ENCODE data around the gene PDE7B. TPM values are rescaled to one million over a fixed set of nuclear protein-coding genes. Genes with fewer than 3 reads are reported as not detected.

The PDE7B gene
- polyA plus RNA-seq, 1 donor (not counting 4 experiments of a cell fraction or from before 2014, with no cell fraction given): 0.01 TPM

DNA sequence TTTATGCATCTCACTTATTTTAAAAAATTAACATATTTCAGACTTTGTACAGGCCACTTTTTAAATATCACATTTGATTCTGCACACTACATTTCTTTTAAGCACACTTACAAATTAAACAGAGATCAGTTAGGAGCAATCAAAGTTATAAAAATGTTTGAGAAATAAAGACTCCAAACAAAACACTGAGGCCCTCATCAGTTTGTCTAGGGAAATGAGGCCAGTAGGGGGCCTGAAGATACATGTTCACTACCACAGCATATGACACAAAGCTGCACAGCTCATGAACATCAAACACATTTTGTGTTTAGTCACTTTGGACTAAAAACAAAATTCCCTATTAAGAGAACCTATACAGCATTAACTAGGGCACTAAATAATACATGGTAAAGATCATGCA is 180.5 kb downstream of the PDE7B start:
- H3K27ac ChIP-seq (ENCODE audit: control insufficient read depth, insufficient read depth, low read length): no peak overlapping the region
- H4K20me1 ChIP-seq (ENCODE audit: control insufficient read depth, extremely low read depth, insufficient read depth, low read length): no peaks in the 10 kb centered on the region
- DNase-seq (ENCODE audit: low read depth, low spot score) (no peak), FAIRE-seq (no peak)
- peaks cover 2% of the 10 kb centered on the region for H3K4me1 ChIP-seq (ENCODE audit: control insufficient read depth, extremely low read depth, insufficient read depth, low read length)
- H3K36me3 ChIP-seq (ENCODE audit: control insufficient read depth in 2 of 2, extremely low read depth in 1 of 2, insufficient read depth in 2 of 2, low read length in 2 of 2): no peaks in the 10 kb centered on the region
- no peak overlapping the region for H3K9ac ChIP-seq (ENCODE audit: control insufficient read depth, extremely low read depth, insufficient read depth, low read length)
- H3K4me3 ChIP-seq (ENCODE audit: control insufficient read depth in 2 of 3, extremely low read depth in 1 of 3, insufficient read depth in 2 of 3, low read depth in 1 of 3, low read length in 3 of 3): no peak overlapping the region
- no peaks in the 10 kb centered on the region for H3K27me3 ChIP-seq (ENCODE audit: control insufficient read depth, extremely low read depth, insufficient read depth, low read length)
- H3K9me3 ChIP-seq (ENCODE audit: control insufficient read depth, low read depth, low read length): no peaks in the 10 kb centered on the region
- H3K9me1 ChIP-seq (ENCODE audit: control insufficient read depth, extremely low read depth, insufficient read depth, low read length): no peaks in the 10 kb centered on the region
- no peaks in the 10 kb centered on the region for H3K79me2 ChIP-seq (ENCODE audit: control insufficient read depth, insufficient read depth, low read length)
- TF ChIP-seq, protein P1, sequence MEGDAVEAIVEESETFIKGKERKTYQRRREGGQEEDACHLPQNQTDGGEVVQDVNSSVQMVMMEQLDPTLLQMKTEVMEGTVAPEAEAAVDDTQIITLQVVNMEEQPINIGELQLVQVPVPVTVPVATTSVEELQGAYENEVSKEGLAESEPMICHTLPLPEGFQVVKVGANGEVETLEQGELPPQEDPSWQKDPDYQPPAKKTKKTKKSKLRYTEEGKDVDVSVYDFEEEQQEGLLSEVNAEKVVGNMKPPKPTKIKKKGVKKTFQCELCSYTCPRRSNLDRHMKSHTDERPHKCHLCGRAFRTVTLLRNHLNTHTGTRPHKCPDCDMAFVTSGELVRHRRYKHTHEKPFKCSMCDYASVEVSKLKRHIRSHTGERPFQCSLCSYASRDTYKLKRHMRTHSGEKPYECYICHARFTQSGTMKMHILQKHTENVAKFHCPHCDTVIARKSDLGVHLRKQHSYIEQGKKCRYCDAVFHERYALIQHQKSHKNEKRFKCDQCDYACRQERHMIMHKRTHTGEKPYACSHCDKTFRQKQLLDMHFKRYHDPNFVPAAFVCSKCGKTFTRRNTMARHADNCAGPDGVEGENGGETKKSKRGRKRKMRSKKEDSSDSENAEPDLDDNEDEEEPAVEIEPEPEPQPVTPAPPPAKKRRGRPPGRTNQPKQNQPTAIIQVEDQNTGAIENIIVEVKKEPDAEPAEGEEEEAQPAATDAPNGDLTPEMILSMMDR (optimal IDR thresholded peaks at IDR 0.05 in 1 of 3, IDR thresholded peaks at IDR 0.05 in 1 of 3, conservative IDR thresholded peaks at IDR 0.05 in 1 of 3; ENCODE audit: extremely low read depth in 1 of 3, insufficient read depth in 2 of 3, low read length in 3 of 3): peak; percentile 46 to 58 (median 46)
- no peak for TF ChIP-seq EZH2 (IDR thresholded peaks at IDR 0.05; ENCODE audit: low read length)
- H2AFZ ChIP-seq (ENCODE audit: control insufficient read depth, low read length): no peak overlapping the region
- dilution Hi-C loops (cut with MboI; ENCODE audit: extremely low pct_ligation_motif_present, low sequenced_read_pairs): no loop called here
- no peak overlapping the region for H3K4me2 ChIP-seq (ENCODE audit: control insufficient read depth, extremely low read depth, insufficient read depth, low read depth, low read length)

DNA sequence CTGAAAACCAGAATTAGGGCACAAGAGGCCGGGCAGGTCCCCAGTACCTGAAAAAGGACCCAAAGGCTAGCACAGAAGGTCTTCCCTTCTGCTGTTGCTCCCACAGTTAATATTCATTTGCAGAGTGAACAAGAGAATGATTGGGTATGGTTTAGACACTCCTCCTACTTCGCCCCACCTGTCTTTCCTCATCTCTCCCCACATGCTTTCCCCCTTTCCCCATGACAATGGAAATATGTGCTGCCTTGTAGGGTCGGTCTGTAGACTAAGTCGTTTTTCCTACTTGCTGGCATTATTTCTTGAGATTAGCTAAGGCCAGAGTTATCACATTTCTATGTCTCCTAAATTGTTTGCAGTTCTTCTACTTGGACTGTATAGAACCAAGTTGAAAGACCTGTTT is 181.9 kb downstream of the PDE7B start:
- H3K4me1 ChIP-seq (ENCODE audit: control insufficient read depth, extremely low read depth, insufficient read depth, low read length): peaks cover 14% of the 10 kb centered on the region
- no peak for DNase-seq (ENCODE audit: low read depth, low spot score)
- no peaks in the 10 kb centered on the region for H3K36me3 ChIP-seq (ENCODE audit: control insufficient read depth in 2 of 2, extremely low read depth in 1 of 2, insufficient read depth in 2 of 2, low read length in 2 of 2)
- H3K79me2 ChIP-seq (ENCODE audit: control insufficient read depth, insufficient read depth, low read length): no peaks in the 10 kb centered on the region
- H4K20me1 ChIP-seq (ENCODE audit: control insufficient read depth, extremely low read depth, insufficient read depth, low read length): no peaks in the 10 kb centered on the region
- no peaks in the 10 kb centered on the region for H3K9me3 ChIP-seq (ENCODE audit: control insufficient read depth, low read depth, low read length)
- H3K9me1 ChIP-seq (ENCODE audit: control insufficient read depth, extremely low read depth, insufficient read depth, low read length): no peaks in the 10 kb centered on the region
- H3K27ac ChIP-seq (ENCODE audit: control insufficient read depth, insufficient read depth, low read length): no peak overlapping the region
- no peak for TF ChIP-seq EZH2 (IDR thresholded peaks at IDR 0.05; ENCODE audit: low read length)
- TF ChIP-seq, protein P1 (optimal IDR thresholded peaks at IDR 0.05 in 1 of 3, IDR thresholded peaks at IDR 0.05 in 1 of 3, conservative IDR thresholded peaks at IDR 0.05 in 1 of 3; ENCODE audit: extremely low read depth in 1 of 3, insufficient read depth in 2 of 3, low read length in 3 of 3): no peak
- FAIRE-seq: no peak
- dilution Hi-C loops (cut with MboI; ENCODE audit: extremely low pct_ligation_motif_present, low sequenced_read_pairs): no loop called here
- H2AFZ ChIP-seq (ENCODE audit: control insufficient read depth, low read length): no peak overlapping the region
- H3K27me3 ChIP-seq (ENCODE audit: control insufficient read depth, extremely low read depth, insufficient read depth, low read length): no peaks in the 10 kb centered on the region
- H3K9ac ChIP-seq (ENCODE audit: control insufficient read depth, extremely low read depth, insufficient read depth, low read length): no peak overlapping the region
- H3K4me3 ChIP-seq (ENCODE audit: control insufficient read depth in 2 of 3, extremely low read depth in 1 of 3, insufficient read depth in 2 of 3, low read depth in 1 of 3, low read length in 3 of 3): no peak overlapping the region
- H3K4me2 ChIP-seq (ENCODE audit: control insufficient read depth, extremely low read depth, insufficient read depth, low read depth, low read length): no peak overlapping the region
